ENCODE results near the gene RNF220.
"Not testable (repeated sequence)": the region's sequence is repeated elsewhere in the genome, so short reads cannot be mapped to it uniquely, and the experiment has no call there.

RNF220 gene

DNA sequence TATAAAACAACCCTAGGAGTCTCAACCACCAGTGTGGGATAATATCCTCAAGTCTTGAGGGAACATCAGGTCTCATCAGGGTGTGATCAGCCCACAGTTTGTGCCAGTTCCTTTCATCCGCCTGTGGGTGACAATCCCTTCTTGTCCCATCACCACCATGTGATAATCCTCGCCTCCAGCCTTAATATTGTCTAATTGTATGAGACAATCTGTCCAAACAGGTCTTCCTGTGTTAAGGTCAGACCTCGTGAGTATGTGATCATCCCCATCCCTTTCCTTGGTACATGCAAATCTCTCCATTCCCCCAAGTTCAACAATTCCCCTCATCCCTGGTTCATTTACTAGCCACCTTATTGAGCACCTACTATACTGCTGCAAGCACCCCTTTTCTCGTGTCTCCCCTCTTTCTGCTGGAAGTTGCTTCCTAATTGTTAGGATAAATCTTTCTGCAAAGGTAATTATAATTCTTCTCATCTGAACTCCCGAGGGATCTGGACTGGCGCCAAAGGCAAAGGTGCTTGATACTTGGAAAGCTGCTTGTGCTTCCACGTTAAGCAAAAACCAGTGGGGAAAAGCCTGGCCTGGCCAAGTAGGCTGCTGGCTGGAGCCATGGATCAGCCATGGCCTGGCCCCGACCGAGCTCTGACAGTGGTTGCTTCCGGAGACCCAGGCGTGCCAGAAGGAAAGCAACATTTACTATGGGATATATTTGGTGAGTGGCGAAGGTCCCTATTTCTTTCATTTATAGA lies 92.5 kb downstream of the RNF220 start:
- DNase-seq: peak in 1 of 2 donors; percentile 3

DNA sequence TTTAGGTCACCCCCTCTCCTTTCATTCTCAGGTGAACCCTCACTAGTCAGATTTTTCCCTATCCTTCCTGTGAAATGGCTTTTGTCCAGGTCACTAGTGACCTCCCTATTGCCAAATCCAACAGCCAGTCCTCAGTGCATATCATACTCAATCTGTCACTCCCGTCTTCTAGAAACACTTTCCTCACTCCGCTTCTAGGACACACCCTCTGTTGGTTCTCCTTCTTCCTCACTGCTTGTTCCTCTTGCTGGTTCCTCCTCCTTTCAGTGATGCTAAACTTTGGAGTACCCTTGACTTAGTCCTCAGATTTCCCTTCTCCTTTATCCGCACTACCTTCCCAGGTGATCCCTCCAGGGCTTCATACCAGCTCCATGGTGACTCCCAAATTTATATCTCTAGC lies 94.3 kb downstream of the RNF220 start:
- peak; percentile 59 to 69 for DNase-seq

- peak; percentile 6 to 13 for DNase-seq
Measured at GRCh38 chr1:44500181-44501046, 95.4 kb downstream of the RNF220 start.

DNA sequence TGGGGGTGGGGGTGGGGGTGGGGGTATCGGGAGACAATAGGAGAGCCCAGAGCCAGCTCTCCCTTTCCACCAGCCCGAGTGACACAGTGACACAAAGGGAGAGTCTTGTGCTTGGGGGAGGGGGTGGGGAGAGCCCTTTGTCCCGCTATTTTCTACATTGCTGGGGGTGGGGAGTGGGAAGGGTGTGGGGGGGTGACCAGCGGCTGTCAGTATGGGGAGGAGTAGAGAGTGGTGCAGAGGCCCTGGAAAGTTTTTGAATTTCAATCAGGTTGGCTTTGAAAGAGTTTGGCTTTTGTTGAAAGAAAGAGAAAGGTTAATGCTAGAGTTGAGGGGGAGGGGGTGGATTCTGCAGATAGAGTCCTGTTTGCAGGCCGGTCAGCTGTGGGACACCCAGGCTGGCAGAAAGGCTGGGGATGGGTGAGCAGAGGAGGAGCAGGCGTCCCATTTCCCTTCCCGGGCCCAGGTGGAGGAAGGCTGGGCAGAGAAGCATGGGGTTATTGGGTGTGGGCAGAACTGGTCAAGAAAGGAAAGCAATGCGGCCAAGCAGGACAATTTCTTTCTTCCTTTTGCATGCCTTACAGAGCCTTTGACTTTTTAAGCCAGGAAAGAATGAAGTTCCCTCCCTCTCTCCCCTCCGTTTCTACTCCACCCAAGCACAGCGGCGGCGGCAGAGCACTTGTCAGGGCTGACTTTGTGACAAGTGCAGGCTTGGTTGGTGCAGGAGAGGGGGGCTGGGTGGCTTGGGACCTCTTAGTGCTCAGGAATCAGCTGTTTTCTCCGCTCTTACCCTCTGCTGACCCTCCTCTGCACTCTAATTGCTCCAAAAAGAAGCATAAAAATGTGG lies 96.2 kb downstream of the RNF220 start:
- no peak for DNase-seq

DNA sequence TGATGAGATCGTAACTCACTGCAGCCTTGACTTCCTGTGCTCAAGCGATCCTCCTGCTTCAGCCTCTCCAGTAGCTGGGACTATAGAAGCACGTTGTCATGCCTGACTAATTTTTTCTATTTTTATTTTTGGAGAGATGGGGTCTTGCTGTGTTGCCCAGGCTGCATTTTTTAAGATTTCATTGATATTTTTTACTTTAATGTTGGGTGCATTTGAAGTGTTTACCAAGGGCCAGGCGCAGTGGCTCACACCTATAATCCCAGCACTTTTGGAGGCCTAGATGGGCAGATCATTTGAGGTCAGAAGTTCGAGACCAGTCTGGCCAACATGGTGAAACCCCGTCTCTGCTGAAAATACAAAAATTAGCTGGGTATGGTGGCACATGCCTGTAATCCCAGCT lies 97.8 kb downstream of the RNF220 start:
- DNase-seq: not testable (repeated sequence)

- DNase-seq: no peak
Measured at GRCh38 chr1:44503625-44504024, 98.6 kb downstream of the RNF220 start.

DNA sequence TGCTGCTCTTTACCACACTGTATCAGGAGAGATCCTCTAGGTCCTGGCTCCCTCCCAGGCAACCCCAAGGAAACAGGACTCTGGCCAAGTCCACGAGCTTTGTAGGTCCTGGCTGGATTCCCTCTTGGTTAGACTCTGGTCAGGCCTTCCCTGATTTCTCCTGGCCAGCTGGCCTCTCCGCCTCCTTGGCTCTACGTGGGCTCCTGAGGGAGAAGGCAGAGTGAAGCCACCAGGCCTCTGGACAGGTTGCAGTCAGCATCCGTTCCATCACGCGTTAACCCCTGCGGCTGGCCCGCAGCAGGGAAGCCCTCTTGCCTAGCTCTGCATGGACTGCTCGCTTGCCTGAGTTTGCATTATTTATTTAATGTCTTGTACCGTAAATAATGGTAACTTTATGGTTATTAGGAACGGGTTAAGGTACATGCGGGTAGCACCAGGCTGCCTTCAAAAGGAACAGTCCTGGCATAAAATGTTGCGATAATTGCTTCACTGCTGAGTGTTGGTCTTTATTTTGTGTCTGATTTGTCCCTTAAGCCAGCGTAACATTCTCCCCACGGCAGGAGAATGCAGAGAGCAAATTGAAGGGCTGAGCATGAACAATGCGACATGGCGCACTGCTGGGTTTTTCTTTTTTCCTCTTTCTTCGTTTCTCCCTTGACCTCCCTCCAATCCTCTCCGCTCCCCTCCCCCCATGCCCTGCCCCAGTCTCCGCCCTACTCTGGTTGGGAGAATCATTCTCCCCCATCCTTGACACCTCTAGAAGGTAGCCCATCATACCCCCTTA lies 100.3 kb downstream of the RNF220 start:
- no peak for DNase-seq

DNA sequence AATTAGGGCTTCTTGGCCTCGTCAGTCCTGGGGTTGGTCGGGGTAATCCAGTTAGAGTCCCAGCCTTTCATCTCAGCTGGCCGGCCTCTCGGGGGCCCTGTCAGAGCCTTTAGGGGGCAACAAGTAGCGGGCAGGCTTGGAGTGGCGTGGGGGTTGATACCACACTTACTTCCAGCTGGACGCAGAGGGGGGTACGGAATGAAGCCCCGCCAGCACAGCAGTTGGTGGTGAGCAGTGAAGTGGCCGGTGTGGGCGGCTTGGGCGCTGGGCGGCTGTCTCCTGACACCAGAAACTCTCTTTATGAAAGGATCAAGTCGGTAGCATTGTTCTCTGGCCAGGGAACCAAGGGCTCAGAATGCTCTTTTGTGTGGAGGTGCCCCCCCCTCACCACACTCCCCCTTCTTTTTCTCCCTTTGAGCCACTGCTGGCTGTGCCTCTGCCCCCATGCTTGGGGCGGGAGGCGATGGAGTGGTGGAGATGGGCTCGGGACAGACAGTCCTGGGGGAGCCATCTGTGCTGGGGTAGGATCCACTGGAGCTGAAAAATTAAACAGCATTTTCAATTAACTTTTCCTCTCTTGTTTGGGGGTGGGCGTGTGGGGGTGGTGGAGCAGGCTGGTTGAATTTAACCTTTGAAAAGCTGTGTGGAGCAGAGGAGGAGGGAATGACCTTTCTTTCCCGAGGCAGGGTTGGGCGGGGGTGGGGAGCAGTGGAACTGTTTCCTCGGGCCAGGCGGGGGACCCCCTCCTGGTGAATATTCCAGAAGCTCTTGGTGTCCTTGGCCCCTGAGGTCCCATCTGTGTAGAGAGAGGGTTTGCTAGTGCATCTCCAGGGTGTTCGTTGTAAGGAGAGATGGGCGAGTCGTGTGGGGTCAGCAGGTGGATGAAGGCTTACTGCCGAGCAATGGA lies 102.7 kb downstream of the RNF220 start:
- DNase-seq: no peak

- no peak for DNase-seq
Measured at GRCh38 chr1:44508397-44508745, 103.3 kb downstream of the RNF220 start.

- no peak for DNase-seq
Measured at GRCh38 chr1:44511363-44511762, 106.3 kb downstream of the RNF220 start.

DNA sequence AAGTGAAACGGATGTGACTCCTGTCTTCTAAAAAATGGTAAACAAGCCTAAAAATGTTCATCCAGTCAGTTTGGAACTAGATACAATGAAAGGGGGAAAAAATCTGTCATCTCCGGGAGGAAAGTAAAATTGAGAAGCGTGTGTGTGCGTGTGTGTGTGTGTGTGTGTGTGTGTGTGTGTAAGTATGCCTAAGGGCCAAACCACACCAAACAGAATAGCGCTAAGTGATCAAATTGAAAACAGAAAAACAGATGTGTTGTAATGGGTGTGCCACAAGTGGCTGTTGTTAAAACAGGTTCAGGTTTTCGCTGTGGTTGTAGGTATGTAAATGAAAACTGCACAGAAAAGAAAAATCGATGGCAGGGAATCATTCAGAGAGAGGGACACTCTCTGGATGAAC lies 106.7 kb downstream of the RNF220 start:
- no peak for DNase-seq

GRCh38 chr1:44512313-44512885 lies 107.3 kb downstream of the RNF220 start:
- DNase-seq: no peak

- no peak for DNase-seq
Measured at GRCh38 chr1:44513111-44513510, 108.1 kb downstream of the RNF220 start.

- no peak for DNase-seq
Measured at GRCh38 chr1:44514673-44515072, 109.6 kb downstream of the RNF220 start.

DNA sequence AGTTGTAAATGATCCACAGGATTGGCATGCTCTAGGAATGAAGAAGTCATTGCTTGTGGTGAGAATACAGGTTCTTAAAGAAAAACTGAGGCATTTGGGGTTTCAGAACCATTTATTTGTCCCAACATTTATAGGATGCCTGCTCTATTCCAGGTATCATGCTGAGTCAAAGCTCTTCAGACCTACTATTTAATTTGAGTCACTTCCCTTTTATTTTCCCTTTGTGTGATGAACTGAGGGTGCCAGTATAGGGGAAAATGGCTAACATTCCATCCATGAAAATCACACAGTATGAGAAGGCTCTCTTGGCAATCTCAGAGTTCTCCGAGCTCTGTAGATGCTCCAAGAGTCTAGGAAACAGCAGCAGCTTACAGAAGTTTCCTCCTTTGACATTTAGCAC lies 110.4 kb downstream of the RNF220 start:
- DNase-seq: no peak

DNA sequence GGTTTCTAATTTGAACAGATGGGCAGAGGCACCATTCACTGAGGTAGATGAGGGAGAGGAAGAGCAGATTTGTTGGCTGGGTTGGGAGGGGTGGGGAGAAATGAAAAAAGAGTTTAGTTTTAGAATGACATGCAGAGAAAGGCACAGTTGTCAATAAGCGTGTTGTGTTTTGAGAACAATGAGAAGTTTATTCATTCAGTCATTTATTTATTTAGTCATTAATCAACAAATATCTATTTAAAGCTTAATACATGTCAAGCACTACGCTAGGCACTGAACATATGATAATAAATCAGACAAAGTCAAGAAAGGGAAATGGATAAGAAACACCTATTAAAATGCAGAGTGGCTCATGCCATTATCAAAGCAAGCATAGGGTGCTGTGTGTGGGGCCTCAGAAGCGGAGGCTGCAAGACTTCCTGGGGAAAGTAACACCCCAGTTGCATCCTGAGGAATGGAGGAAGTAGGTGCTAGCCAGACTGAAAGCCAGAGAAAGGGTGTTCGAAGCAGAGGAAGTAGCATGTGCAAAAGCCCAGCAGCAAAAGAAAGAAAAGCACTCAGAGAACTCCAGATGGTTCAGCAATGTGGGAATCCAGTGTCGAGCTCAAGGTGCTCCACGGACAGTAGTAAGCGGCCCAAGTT lies 114.1 kb downstream of the RNF220 start:
- peak; percentile 66 to 74 for DNase-seq

DNA sequence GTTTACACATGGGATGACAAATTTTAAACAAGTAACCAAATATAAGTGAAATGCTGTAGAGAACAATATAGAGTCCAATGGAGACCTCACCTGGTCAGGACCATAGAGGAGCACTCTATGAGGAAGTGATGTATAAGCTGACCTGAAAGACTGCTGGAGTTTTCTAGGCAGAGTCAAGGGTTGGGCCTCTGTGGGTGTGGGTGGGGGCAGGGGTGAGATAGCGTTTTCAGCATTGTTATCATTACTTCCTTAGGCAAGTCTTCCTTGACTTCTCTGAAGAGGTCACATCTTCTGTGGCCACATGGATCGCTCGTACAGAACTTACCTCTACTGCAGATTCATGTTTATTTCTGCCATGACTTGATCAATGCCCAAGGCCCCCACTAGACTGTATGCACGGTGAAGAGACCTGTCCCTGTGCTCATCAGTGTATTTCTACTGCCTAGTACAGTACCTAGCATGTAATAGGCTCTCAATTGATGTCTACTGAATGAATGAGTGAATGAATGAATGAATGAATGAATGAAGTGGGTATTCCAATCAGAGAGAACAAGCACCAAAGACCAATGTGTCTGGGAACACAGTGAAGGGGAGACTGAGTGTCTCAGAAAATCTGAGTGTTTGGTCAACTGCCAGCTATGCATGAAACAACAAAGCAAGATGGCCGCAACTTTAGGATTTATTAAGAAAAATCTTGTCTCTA lies 116.5 kb downstream of the RNF220 start:
- DNase-seq: no peak

- no peak for DNase-seq
Measured at GRCh38 chr1:44523593-44524591, 118.8 kb downstream of the RNF220 start.
